HG03045 (cell line): ENCODE results near the gene KIF18B.
"Not testable (repeated sequence)": the region's sequence is repeated elsewhere in the genome, so short reads cannot be mapped to it uniquely, and the experiment has no call there.

Experiments used
- ATAC-seq: cut with Tn5 transposase; IDR thresholded peaks from one replicate; pipeline ENCODE4 v1.9.1; 2021; ENCODE audit warnings: mild to moderate bottlenecking, moderate library complexity; ENCODE audit not compliant: unreplicated experiment

The KIF18B gene

GRCh38 chr17:44970136-44970741, 22.7 kb upstream of the KIF18B start:
- ATAC-seq, result no peak

GRCh38 chr17:44969144-44969780, 21.7 kb upstream of the KIF18B start:
- ATAC-seq, result no peak

GRCh38 chr17:44968225-44969143, 20.9 kb upstream of the KIF18B start, which contains the start of gene C1QL1:
C1QL1 (minus strand) TSS chr17:44968303; CDS start chr17:44968048, 255 bp downstream.
- peak; percentile 84 for ATAC-seq

- ATAC-seq, result peak; percentile 10
These were observed 20.3 kb upstream of the KIF18B start for GRCh38 chr17:44967907-44968224.

- no peak for ATAC-seq
These were observed 19.7 kb upstream of the KIF18B start for GRCh38 chr17:44967026-44967906.

GRCh38 chr17:44966348-44967025, 18.9 kb upstream of the KIF18B start:
- ATAC-seq, result no peak

GRCh38 chr17:44965481-44966234, 18.1 kb upstream of the KIF18B start:
- ATAC-seq, result no peak

- ATAC-seq, result no peak
These were observed 14.4 kb upstream of the KIF18B start for GRCh38 chr17:44961921-44962350.

- no peak for ATAC-seq
These were observed 13.1 kb upstream of the KIF18B start for GRCh38 chr17:44960691-44961090.

GRCh38 chr17:44959821-44960531, 12.4 kb upstream of the KIF18B start:
- no peak for ATAC-seq

- no peak for ATAC-seq
These were observed 9.7 kb upstream of the KIF18B start for GRCh38 chr17:44956998-44957981.

- no peak for ATAC-seq
These were observed 8.3 kb upstream of the KIF18B start for GRCh38 chr17:44955674-44956425.

GRCh38 chr17:44952946-44953475, 5.4 kb upstream of the KIF18B start:
- no peak for ATAC-seq

- no peak for ATAC-seq
These were observed 782 bp upstream of the KIF18B start for GRCh38 chr17:44948315-44948795.

GRCh38 chr17:44945652-44946051, 1.9 kb downstream of the KIF18B start:
- not testable (repeated sequence) for ATAC-seq

- ATAC-seq, result no peak
These were observed 5.1 kb downstream of the KIF18B start for GRCh38 chr17:44942456-44942855.
